HuH-7 (cell line): ENCODE measurements around the gene FRG2.
"Not testable (repeated sequence)": the region's sequence is repeated elsewhere in the genome, so short reads cannot be mapped to it uniquely, and the experiment has no call there.

ENCODE experiments used
- DNase-seq: peaks from one replicate; pipeline ENCODE4 v3.0.0; 2011; ENCODE audit warnings: low spot score

Gene FRG2

DNA sequence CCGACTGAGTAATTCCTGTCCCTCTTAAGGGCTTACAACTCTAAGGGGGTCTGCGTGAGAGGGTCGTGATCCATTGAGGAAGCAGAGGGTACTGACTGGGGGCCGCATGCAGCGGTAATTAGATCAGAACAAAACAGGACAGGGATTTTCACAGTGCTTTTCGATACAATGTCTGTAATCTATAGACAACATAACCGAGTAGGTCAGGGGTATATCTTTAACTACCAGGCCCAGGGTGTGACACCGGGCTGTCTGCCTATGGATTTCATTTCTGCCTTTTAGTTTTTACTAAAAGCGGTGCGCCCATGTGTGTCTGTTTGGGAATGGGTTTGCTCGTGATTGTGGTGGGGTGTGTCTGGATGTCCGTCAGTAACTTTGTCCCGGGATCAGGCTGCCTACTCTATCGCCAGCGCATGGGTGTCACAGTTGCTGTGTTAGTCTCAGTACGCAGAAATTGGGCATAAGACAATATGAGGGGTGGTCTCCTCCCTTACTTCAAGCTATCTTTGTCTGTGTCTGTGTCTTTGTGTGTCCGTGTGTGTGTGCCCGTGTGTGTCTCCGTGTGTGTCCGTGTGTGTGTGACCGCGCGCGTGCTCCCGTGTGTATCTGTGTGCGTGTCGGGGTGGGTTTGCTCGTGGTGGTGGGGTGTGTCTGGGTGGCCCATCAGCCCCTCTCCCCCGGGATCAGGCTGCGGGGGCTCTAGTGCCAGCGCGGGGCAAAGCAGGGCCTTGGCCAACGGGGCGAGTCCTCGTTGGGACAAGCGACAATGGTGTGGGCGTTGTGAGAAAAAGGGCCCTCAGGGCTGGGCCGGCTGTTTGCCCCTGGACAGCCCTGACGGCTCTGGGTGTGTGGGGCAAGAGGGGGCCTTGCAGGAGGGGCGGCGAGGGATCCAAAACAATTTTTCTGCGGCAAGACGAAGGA is 10.4 kb downstream of the FRG2 start:
- DNase-seq: no peak

- DNase-seq: no peak
These were observed 11.3 kb downstream of the FRG2 start for GRCh38 chr4:190015538-190016368.

DNA sequence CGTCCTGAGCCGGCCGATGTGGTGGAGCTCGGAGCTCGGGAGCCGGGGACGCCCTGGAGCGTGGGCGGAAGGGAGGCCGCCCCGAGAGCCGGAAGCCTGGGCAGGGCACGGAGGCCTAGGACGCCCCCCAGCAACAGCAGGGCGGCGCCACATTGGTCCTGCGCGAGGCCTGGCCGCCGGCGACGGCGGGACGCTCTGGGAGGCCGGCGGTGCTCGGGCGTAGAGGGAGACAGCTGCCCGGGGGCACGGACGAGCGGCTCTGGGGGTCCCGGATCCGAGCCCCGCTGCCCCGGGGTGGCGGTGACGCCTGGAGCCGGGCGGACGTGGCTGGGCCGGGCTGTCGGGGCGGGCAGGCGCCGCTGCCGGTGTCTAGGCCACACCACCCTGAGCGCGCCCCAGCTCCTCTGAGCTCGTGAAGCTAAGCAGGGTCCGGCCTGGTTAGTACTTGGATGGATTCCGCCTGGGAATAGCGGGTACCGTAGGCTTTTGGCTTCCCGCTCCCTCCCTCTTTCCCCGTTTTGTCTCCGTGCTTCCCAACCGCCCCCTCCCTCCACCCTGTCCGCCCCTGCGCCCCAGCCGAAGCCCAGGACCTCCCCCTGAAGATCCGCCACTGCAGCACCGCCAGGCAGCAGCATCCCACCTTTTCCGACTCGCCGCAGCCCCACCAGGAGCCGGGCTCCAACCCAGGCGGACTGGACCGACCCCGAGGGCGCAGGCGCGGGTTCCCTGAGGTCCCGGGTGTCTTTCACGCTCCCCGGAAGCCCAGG is 12.1 kb downstream of the FRG2 start:
- no peak for DNase-seq

DNA sequence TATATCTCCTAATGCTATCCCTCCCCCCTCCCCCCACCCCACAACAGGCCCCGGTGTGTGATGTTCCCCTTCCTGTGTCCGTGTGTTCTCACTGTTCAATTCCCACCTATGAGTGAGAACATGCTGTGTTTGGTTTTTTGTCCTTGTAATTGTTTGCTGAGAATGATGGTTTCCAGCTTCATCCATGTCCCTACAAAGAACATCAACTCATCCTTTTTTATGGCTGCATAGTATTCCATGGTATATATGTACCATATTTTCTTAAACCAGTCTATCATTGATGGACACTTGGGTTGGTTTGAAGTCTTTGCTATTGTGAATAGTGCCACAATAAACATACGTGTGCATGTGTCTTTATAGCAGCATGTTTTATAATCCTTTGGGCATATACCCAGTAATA is 37.1 kb downstream of the FRG2 start:
- not testable (repeated sequence) for DNase-seq

DNA sequence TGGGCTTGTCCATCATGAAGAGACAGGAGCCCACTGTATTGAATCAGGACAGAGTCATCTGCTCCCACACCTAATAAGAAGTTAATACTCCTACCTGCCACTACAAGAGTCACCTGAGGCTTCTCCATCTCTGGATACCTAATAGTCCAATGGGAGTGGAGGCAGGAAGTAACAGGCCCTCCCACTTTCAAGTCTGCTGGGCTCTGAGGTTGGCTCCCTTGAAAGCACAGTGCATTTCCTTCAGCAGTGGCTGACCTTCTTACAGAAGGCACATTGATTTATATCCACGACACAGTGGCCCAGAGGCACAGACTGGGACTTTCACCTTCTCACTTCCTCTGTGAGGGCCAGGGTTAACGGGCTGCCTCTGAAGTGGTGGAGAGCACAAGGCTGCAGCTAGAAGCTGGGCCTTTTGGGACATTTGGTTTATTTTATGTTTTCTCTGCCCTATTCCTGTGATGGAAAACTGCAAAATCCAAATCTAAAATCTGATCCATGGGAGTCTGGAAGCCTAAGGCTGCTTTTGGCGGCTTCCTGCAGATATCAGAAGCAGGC is 38.1 kb downstream of the FRG2 start:
- no peak for DNase-seq

DNA sequence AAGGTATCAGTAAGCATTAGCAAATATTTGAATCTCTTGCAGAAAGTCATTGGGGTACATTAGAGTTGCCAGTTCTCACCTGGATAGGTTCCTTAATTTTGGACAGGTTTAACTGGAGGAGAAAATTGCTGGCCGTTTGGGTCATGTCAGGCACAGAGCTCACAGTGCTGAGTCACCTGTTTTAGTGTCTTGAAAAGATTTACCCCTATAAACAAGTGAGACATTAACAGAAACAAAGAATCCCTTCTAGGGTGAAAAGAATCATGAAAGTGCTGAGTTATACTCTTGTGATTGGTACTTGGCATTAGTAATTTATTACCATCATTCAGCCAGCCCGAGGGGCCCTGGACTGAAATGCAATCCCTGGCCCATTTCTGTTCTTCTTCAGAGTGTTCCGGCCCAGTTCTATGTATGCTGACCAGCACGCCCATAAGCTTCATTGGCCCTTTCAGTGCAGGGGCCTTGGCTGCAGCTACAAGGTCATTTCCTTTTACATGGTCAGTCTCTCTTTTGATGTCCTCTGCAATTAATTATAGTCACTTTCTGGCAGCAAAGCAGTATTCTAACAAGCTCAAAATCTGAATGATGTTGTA is 41.3 kb downstream of the FRG2 start:
- DNase-seq: not testable (repeated sequence)

DNA sequence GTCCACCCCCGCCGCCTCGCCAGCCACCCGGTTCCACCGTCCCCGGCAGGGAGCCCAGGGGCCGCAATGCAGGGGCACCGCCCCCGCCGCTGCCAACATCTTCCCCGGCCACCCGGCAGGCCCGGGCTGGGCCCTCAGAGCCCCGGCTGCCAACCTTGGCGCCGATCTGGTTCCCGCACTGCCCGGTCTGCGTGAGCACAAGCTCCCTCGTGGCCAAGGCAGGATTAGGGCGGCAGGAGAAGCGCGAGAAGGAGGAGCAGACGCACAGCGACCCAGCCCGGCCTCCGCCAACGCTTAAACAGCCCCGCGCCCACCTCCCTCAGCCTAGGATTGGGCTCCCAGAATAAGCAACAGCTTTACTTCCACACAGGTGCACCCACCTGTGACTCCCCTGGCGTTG is 42.4 kb downstream of the FRG2 start:
- not testable (repeated sequence) for DNase-seq

- not testable (repeated sequence) for DNase-seq
These were observed 43.0 kb downstream of the FRG2 start for GRCh38 chr4:189983916-189984526.

DNA sequence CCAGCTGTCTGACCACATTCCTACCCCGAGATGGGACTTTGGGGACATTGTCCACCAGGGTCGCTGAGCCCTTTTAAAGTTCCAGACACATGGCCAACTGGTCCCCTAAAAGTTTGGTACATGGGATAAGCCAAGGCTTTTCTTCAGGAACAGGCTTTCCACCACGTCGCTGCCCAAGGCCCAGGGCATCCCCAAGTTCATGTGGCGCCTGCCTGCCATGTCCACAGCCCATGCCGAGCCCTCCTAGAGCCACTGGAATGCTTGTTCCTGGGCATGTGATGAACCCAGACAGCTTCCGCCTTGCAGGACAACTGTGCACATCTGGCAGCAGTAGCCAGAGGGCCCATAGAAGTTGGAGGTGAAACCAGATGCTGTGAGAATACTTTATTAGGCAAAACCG is 45.1 kb downstream of the FRG2 start:
- no peak for DNase-seq

DNA sequence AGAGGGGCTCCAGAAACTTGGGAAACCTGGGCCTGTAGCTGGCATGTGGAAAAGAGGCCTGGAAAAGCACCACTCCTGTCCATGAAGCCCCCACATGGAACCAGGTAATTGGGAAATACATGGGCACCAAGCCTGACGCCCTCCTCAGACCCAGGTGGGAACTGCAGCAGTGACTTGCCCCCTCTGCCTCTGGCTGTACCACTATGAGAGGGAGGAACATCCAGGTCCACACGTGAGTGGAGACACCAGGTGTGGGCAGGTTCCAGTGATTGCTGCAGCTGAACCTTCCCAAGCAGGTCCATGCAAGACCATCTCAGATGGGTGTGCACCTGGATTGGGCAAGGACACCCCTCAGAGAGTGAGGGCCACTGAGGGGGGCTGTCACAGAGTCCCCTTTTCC is 46.8 kb downstream of the FRG2 start:
- DNase-seq: not testable (repeated sequence)

DNA sequence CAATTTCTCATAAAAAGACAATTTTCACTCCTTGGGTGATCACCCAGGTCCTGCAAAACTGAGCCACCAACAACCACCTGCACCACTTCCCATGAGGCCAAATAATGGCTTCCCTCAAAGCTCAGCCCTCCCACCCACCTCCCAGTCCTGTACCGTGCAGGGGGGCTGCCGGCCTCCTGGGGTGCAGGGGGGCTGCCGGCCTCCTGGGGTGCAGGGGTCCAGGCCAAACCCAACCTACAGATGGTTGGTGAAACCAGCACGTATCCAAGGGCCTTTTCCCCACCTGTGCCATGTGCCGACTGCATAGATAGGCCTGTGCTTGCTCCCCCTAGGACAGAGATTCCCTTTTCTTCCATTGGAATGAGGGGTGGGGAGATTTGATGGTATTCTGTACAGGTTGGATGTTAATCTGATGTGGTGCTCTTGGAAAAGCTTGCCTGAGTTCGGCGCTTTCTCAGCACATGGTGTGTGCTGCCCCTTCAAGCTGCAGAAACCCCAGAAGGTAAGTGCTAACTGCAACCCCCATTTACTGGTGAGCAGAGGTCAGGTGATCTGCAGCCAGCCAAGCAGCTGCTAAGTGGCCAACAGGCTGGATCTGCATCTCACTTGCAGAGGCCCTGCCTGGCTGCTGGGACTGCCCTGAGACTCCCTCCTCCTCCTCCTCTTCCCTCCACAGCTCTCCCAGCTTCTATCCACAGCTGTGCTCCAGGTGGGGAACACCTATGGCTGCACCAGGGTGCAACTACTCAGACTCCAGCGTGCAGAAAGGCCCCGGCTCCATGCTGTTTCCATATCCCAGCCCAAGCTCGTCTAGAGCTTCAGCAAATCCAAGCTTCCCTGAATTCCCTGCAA is 47.6 kb downstream of the FRG2 start:
- no peak for DNase-seq
